Measurements from ENCODE around the gene PLCD4.

The PLCD4 gene

DNA sequence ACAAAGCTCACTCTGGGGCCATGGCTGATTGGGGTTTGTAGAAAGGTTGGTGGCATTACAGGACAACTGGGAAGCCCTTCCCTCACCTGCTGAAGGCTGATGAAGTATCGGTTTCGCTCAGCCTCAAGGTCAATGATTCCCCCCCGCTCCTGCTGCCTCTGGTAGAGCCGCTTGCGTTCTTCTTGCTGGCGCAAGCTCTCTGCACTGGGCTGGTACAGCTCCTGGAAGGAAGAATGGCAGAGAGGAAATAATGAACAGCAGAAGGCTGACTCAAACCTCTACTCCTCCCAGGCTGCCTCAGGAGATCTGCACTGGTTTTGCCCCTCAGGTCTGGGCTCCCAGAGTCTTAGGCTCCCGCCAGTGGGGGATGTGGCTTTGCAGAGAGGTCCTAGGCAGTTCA lies 57.0 kb downstream of the PLCD4 start:
- no peak for DNase-seq (ENCODE audit: low spot score)

DNA sequence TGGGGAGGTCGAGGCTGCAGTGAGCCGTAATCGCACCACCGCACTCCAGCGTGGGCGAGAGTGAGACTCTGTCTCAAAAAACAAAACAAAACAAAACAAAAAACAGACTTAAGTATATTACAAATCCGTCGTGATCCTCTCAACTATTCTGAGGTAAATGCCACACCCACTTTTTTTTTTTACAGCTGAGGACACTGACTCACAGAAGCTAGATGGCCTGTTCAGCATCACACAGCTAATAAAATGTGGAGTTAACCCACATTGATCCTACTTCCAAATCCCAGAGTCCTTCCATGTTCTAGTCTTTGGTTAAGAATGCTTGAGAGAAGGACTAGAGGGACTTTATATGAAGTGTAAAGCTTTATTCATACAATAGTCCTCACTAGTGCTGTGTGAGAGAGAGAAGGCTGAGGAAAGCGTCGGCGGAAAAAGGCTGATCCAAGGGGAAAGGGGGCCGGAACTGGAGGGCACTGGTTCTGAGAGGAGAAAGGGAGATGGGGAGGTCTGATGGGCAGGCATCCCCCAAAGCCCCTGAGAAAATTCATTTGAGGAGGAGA lies 63.5 kb downstream of the PLCD4 start:
- DNase-seq (ENCODE audit: low spot score), result peak; percentile 35

DNA sequence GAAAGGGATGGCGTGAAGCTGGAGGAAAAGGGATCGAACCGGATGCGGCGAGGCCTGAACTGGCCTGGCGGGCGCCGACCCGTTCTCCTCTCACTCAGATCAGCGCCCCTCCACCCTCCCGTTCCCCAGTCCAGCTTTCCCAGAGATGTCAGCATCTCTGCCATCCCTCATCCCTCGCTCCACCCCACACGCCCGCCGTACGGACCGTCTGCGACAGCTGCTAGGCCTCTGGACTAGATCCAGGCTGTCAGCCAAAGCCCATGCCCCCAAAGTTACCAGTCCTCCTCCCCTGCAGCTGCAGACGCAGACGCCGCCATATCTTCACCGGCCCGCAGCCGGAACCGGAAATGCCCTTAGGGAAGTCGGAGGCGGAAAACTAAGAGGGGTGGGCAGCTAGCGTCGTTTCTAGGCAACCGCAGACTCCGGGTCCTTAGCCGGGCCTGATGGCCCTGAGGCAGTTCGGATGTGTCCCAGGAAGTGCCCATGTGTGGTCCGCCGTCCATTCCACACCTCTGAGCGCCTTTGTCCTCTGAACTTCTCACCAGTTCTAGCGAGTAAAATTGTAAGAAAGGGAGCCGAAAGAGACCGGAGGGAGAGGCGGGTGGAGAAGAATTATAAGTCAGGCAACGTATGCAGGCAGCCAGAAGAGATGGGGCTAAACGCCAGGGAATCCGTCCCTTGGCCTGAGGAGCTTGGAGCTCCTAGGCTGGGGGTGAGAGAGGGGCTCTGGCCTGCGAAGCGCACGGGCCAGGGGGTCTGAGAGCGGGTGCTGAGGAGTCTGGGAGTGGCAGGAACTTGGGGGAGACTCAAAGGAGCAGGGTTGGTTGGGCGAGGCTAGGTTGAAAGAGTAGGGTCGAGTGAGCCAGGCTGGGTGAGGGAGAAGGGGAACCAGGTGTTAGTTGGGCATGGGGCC lies 64.2 kb downstream of the PLCD4 start, which contains the start of the genes RNF25 and STK36:
TSS of gene RNF25 (minus strand) at position 349 of the 913 bp plus-strand sequence. CDS start at position 317, 32 bp downstream.
TSS of gene STK36 (plus strand) at position 433 of the 913 bp plus-strand sequence. CDS start 744 bp downstream, outside the sequence.
- peak; percentile 91 for DNase-seq (ENCODE audit: low spot score)

DNA sequence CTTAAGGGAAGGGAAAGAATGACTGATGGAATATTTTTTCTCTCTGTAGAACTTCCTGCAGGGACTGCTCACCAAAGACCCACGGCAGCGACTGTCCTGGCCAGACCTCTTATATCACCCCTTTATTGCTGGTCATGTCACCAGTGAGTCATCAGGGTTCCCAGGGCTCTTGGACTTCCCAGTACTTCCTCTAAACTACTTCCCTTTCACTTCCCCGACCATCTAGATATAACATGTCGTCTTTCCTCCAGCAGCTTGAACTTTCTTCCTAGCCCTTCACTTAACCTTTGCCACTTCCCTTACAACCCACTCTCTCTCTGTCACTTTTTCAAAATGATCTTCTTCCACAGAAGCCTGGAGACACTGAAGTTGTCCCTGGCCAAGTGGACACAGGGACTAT lies 71.4 kb downstream of the PLCD4 start:
- peak; percentile 42 for DNase-seq (ENCODE audit: low spot score)

DNA sequence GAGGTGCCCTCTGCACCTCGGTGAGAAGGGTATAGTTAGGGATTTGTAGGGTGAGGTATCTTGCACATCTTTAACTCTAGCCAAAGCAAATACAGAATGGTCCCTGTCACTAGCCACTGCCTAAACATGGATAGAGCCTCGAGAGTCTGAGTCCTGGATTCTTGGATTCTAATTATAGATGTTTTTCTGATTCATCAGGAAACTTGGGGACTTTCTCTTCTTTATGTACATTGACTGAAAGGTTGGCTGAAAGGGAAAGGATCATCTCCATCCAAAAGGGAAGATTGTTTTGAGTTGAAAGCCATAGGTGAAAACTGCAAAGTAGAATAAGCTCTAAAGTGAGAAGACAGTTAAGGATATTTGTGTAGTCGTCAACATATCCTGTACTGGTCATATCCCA lies 72.4 kb downstream of the PLCD4 start:
- no peak for DNase-seq (ENCODE audit: low spot score)
